Keratinocyte (primary cell): ENCODE measurements around the gene CDC14A. TPM values are rescaled to one million over a fixed set of nuclear protein-coding genes. Genes with fewer than 3 reads are reported as not detected.

Experiments
- DNase-seq: peaks from one replicate; pipeline ENCODE4 v3.0.0-alpha.2; 2011; ENCODE audit warnings: low read depth, missing footprints, low spot score
- FAIRE-seq: peaks from 2 replicates; lab custom pipeline; 2011; peaks lifted over from hg19 to GRCh38; lab: Jason Lieb, UNC
- H2AFZ ChIP-seq: 2 replicates; pipeline ENCODE4 v1.6.0; 2012; ENCODE audit warnings: low read length, control low read depth, inconsistent platforms; ENCODE audit not compliant: control insufficient read depth
- H3K27ac ChIP-seq: 2 replicates; pipeline ENCODE4 v1.5.1; 2011; ENCODE audit warnings: low read length; ENCODE audit not compliant: control insufficient read depth, insufficient read depth
- H3K27me3 ChIP-seq: 3 replicates; pipeline ENCODE4 v1.6.0; 2011; ENCODE audit warnings: low read length; ENCODE audit not compliant: control insufficient read depth, insufficient read depth; ENCODE audit errors: extremely low read depth
- H3K36me3 ChIP-seq, 2 experiments: 2 replicates in 1 of 2; 3 replicates in 1 of 2; pipeline ENCODE4 v1.5.1; 2011; ENCODE audit warnings: low read length in 2 of 2, mild to moderate bottlenecking in 1 of 2; ENCODE audit not compliant: control insufficient read depth in 2 of 2, insufficient read depth in 2 of 2; ENCODE audit errors: extremely low read depth in 1 of 2
- H3K4me1 ChIP-seq: 3 replicates; pipeline ENCODE4 v1.5.1; 2011; ENCODE audit warnings: low read length; ENCODE audit not compliant: control insufficient read depth, insufficient read depth; ENCODE audit errors: extremely low read depth
- H3K4me2 ChIP-seq: 3 replicates; pipeline ENCODE4 v1.6.0; 2011; ENCODE audit warnings: low read depth, low read length; ENCODE audit not compliant: control insufficient read depth, insufficient read depth; ENCODE audit errors: extremely low read depth
- H3K4me3 ChIP-seq, 3 experiments: fragments of 200-600 bp in 1 of 3; sonication (generic) in 1 of 3; 2 replicates in 2 of 3; 3 replicates in 1 of 3; pipeline ENCODE4 v1.5.1; 2011 to 2016; ENCODE audit warnings: low read length in 3 of 3, mild to moderate bottlenecking in 3 of 3, control low read depth in 2 of 3, inconsistent platforms in 1 of 3, low read depth in 1 of 3, mixed read lengths in 1 of 3, mixed run types in 1 of 3, moderate library complexity in 1 of 3; ENCODE audit not compliant: control insufficient read depth in 2 of 3, insufficient read depth in 2 of 3; ENCODE audit errors: extremely low read depth in 1 of 3
- H3K79me2 ChIP-seq: 2 replicates; pipeline ENCODE4 v1.6.0; 2012; ENCODE audit warnings: low read length; ENCODE audit not compliant: control insufficient read depth, insufficient read depth
- H3K9ac ChIP-seq: 3 replicates; pipeline ENCODE4 v1.6.0; 2011; ENCODE audit warnings: low read length; ENCODE audit not compliant: control insufficient read depth, insufficient read depth; ENCODE audit errors: extremely low read depth
- H3K9me1 ChIP-seq: 3 replicates; pipeline ENCODE4 v1.6.0; 2011; ENCODE audit warnings: low read length; ENCODE audit not compliant: control insufficient read depth, insufficient read depth; ENCODE audit errors: extremely low read depth
- H3K9me3 ChIP-seq: 2 replicates; pipeline ENCODE4 v1.5.1; 2012; ENCODE audit warnings: low read depth, low read length; ENCODE audit not compliant: control insufficient read depth
- H4K20me1 ChIP-seq: 3 replicates; pipeline ENCODE4 v1.6.0; 2011; ENCODE audit warnings: low read length; ENCODE audit not compliant: control insufficient read depth, insufficient read depth; ENCODE audit errors: extremely low read depth
- EZH2 ChIP-seq: IDR thresholded peaks from one replicate; pipeline ENCODE4 v1.6.1; 2012; ENCODE audit warnings: inconsistent platforms, mild to moderate bottlenecking, low read length, moderate library complexity
- dilution Hi-C: fragments of 300-500 bp; cut with MboI; formaldehyde crosslinking; loops from one replicate; pipeline ENCODE4 v1.7.0; 2020; ENCODE audit warnings: low sequenced_read_pairs; ENCODE audit not compliant: extremely low pct_ligation_motif_present
- polyA plus RNA-seq, 5 experiments: library from polyadenylated mRNA; depleted of rRNA in 3 of 5; stranded (reverse) in 3 of 5; stranded (forward) in 1 of 5; unstranded in 1 of 5; fragments of >200 nt; gene quantifications; 1 replicate in 1 of 5; 2 replicates in 3 of 5; 3 replicates in 1 of 5; pipeline versions ENCODE4 v1.2.1 to v1.2.3, GENCODE V29; 2011 to 2012; ENCODE audit warnings: missing spikeins in 2 of 5, low read depth in 1 of 5, low replicate concordance in 1 of 5
- TF ChIP-seq, protein P1 (sequence below), 3 experiments: IDR thresholded peaks in 1 of 3; conservative IDR thresholded peaks in 1 of 3; optimal IDR thresholded peaks in 1 of 3; 2 replicates in 2 of 3; 3 replicates in 1 of 3; pipeline versions ENCODE3 to v1.5.1; 2011; ENCODE audit warnings: low read length in 3 of 3, mild to moderate bottlenecking in 3 of 3, moderate library complexity in 2 of 3, control low read depth in 1 of 3, inconsistent platforms in 1 of 3; ENCODE audit not compliant: insufficient read depth in 2 of 3; ENCODE audit errors: extremely low read depth in 1 of 3

CDC14A gene
- polyA plus RNA-seq, 1 donor (not counting 4 experiments of a cell fraction or from before 2014, with no cell fraction given) = 2.2 TPM

DNA sequence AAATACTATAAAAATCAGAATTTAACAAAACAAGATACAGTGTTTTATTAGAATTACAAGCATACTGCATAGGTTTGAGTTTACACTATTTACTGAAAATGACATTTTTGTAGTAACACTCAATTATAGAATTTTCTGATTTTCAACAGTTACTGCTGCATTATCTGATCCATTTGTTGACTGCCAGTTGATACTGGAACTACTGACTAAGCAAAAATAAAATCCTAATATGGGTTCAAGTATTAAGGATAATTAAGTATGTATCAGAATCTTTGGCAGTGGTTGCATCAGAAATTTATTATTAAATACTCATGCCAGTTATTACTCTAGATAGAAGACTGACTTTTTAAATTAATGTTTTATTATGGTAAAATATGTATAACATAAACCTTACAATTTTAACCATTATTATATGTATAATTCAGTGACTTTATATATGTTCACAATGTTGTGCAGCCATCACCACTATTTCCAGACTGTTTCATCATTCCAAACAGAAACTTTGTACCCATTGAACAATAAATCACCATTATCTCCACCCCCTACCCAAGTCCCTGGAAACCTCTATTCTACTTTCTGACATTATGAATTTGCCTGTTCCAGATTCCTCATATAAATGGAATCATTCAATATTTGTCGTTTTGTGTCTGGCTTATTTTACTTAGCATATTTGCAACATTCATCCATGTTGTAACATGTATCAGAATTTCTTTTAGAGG lies 127.5 kb downstream of the CDC14A start:
- no peak for TF ChIP-seq EZH2
- TF ChIP-seq, protein P1, sequence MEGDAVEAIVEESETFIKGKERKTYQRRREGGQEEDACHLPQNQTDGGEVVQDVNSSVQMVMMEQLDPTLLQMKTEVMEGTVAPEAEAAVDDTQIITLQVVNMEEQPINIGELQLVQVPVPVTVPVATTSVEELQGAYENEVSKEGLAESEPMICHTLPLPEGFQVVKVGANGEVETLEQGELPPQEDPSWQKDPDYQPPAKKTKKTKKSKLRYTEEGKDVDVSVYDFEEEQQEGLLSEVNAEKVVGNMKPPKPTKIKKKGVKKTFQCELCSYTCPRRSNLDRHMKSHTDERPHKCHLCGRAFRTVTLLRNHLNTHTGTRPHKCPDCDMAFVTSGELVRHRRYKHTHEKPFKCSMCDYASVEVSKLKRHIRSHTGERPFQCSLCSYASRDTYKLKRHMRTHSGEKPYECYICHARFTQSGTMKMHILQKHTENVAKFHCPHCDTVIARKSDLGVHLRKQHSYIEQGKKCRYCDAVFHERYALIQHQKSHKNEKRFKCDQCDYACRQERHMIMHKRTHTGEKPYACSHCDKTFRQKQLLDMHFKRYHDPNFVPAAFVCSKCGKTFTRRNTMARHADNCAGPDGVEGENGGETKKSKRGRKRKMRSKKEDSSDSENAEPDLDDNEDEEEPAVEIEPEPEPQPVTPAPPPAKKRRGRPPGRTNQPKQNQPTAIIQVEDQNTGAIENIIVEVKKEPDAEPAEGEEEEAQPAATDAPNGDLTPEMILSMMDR (optimal IDR thresholded peaks at IDR 0.05 in 1 of 3, IDR thresholded peaks at IDR 0.05 in 1 of 3, conservative IDR thresholded peaks at IDR 0.05 in 1 of 3; ENCODE audit: extremely low read depth in 1 of 3, insufficient read depth in 2 of 3, low read length in 3 of 3) = no peak
- H2AFZ ChIP-seq = no peak overlapping the region
- H3K9ac ChIP-seq = no peak overlapping the region
- dilution Hi-C loops = no loop called here
- H3K79me2 ChIP-seq = no peaks in the 10 kb centered on the region
- H3K9me1 ChIP-seq = no peaks in the 10 kb centered on the region
- DNase-seq (no peak), FAIRE-seq (no peak)
- H3K9me3 ChIP-seq = no peaks in the 10 kb centered on the region
- H3K27me3 ChIP-seq = no peaks in the 10 kb centered on the region
- no peaks in the 10 kb centered on the region for H3K4me1 ChIP-seq
- H3K4me3 ChIP-seq = no peak overlapping the region
- peaks cover 0 to 1% of the 10 kb centered on the region in 2 experiments for H3K36me3 ChIP-seq
- no peak overlapping the region for H3K4me2 ChIP-seq
- H4K20me1 ChIP-seq = no peaks in the 10 kb centered on the region
- H3K27ac ChIP-seq = no peak overlapping the region

DNA sequence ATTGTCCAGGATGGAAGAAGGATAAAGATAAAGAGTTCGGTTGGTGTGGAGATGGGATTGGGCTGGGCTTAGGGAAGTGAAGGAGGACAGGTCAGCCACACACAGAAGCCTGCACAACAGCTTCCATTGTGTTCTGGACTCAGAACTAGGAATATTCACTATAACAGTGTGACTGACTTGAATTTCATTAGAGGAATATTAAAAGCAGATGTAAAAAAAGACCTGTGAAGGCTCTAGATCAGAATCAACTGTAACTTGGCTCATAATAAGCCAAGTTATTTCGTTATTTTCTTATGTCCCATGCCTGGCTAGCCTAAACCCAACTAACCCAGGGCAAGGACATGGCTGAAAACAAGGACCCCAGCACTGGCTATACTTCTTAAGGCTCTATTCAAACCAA lies 129.0 kb downstream of the CDC14A start:
- TF ChIP-seq, protein P1 (optimal IDR thresholded peaks at IDR 0.05 in 1 of 3, IDR thresholded peaks at IDR 0.05 in 1 of 3, conservative IDR thresholded peaks at IDR 0.05 in 1 of 3; ENCODE audit: extremely low read depth in 1 of 3, insufficient read depth in 2 of 3, low read length in 3 of 3) = no peak
- TF ChIP-seq EZH2 = no peak
- no peak overlapping the region for H2AFZ ChIP-seq
- no peaks in the 10 kb centered on the region for H3K79me2 ChIP-seq
- H3K4me2 ChIP-seq = no peak overlapping the region
- H3K27ac ChIP-seq = no peak overlapping the region
- FAIRE-seq (no peak), DNase-seq (no peak)
- no peaks in the 10 kb centered on the region for H3K36me3 ChIP-seq
- H3K9ac ChIP-seq = no peak overlapping the region
- no peaks in the 10 kb centered on the region for H3K9me3 ChIP-seq
- H3K4me1 ChIP-seq = no peaks in the 10 kb centered on the region
- H3K27me3 ChIP-seq = no peaks in the 10 kb centered on the region
- no peaks in the 10 kb centered on the region for H3K9me1 ChIP-seq
- no peaks in the 10 kb centered on the region for H4K20me1 ChIP-seq
- dilution Hi-C loops = no loop called here
- no peak overlapping the region for H3K4me3 ChIP-seq
